Measurements from ENCODE around the gene FARP1. TPM values are rescaled to one million over a fixed set of nuclear protein-coding genes. Genes with fewer than 3 reads are reported as not detected.

FARP1 gene
- total RNA-seq, 4 donors from 2014 or later = 13.7 to 38.9 (median 30.2) TPM

GRCh38 chr13:98467263-98467985, 324.5 kb downstream of the FARP1 start:
- no peak for DNase-seq (ENCODE audit: low spot score)
- ATAC-seq (ENCODE audit: low FRiP score) = peak; percentile 13
- no peak for TF ChIP-seq CTCF (IDR thresholded peaks at IDR 0.05)

GRCh38 chr13:98468361-98468760, 325.5 kb downstream of the FARP1 start:
- TF ChIP-seq CTCF (IDR thresholded peaks at IDR 0.05) = no peak
- no peak for ATAC-seq (ENCODE audit: low FRiP score)

GRCh38 chr13:98468929-98469328, 326.0 kb downstream of the FARP1 start:
- TF ChIP-seq CTCF (IDR thresholded peaks at IDR 0.05) = no peak
- no peak for ATAC-seq (ENCODE audit: low FRiP score)
- no peak for DNase-seq (ENCODE audit: low spot score)

More at GRCh38 chr13:98468361-98468760, 325.5 kb downstream of the FARP1 start:
- DNase-seq (ENCODE audit: low spot score) = no peak

GRCh38 chr13:98470920-98471319, 328.0 kb downstream of the FARP1 start:
- no peak for TF ChIP-seq CTCF (IDR thresholded peaks at IDR 0.05)
- DNase-seq (ENCODE audit: low spot score) (no peak), ATAC-seq (ENCODE audit: low FRiP score) (no peak)

GRCh38 chr13:98471934-98472333, 329.0 kb downstream of the FARP1 start:
- no peak for TF ChIP-seq CTCF (IDR thresholded peaks at IDR 0.05)
- DNase-seq (ENCODE audit: low spot score) = no peak
- no peak for ATAC-seq (ENCODE audit: low FRiP score)

GRCh38 chr13:98473135-98473787, 330.4 kb downstream of the FARP1 start:
- ATAC-seq (ENCODE audit: low FRiP score) (no peak), DNase-seq (ENCODE audit: low spot score) (no peak)
- TF ChIP-seq CTCF (IDR thresholded peaks at IDR 0.05) = no peak

GRCh38 chr13:98473788-98474144, 330.9 kb downstream of the FARP1 start:
- TF ChIP-seq CTCF (IDR thresholded peaks at IDR 0.05) = no peak
- DNase-seq (ENCODE audit: low spot score) (no peak), ATAC-seq (ENCODE audit: low FRiP score) (no peak)

Measured in omental fat pad (tissue), 4 donors.